HG03066 (cell line): ENCODE measurements around the gene CDC7.

ENCODE experiments used
- ATAC-seq: cut with Tn5 transposase; IDR thresholded peaks from one replicate; pipeline ENCODE4 v1.9.1; 2021; ENCODE audit warnings: low read depth; ENCODE audit not compliant: unreplicated experiment

CDC7 gene

GRCh38 chr1:91546301-91546581 is 45.6 kb downstream of the CDC7 start:
- no peak for ATAC-seq

DNA sequence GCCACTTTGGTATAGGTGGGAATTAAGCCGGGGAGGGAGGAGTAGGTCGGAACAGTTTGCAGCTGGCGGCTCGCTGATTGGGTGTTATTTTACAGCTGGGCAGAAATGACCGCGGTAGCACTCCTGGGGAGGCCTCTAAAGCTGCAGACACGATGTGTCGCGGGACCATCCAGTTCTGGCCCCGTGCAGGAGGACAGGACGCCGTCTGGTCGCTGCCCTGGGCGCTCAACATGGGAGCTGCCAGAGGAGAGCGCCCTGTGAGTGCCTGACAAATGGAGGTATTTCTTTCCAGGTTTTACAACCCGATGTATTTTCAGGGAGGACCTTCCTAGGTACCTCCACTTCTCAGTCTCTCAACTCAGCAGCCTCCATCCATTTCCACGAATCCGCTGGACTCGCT is 46.2 kb downstream of the CDC7 start:
- no peak for ATAC-seq

GRCh38 chr1:91548376-91549040 is 47.9 kb downstream of the CDC7 start:
- ATAC-seq, result no peak

DNA sequence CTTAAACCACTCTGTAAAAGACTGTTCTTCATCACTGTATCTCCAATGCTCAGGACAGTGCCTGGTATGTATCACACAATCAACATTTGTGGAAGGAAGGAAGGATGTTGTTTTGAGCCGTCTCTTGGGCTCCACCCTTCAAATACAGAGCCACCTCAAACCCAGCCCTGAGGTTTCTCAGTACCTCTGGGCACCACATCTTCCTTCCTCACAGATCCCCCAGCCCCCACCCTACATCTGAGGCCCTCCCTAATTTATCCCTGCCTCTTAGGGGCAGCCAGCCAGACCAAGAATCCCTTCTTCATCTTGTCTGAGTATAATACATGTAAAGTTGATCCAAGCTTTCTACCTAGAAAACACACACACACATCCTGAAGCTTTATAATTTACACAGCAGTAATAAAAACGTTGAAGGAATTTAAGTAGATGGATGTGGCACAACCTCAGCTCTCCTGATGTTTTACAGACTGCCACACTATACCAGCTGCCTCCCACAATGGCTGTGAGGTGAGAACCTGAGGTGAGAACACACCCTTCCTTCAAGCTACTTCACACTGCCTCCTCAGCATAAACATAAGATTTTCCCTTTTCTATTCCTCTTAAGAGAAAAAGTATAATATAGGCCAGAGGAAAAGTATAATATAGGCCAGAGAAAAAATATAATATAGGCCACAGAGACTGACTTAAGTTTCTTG is 48.5 kb downstream of the CDC7 start:
- ATAC-seq, result no peak

DNA sequence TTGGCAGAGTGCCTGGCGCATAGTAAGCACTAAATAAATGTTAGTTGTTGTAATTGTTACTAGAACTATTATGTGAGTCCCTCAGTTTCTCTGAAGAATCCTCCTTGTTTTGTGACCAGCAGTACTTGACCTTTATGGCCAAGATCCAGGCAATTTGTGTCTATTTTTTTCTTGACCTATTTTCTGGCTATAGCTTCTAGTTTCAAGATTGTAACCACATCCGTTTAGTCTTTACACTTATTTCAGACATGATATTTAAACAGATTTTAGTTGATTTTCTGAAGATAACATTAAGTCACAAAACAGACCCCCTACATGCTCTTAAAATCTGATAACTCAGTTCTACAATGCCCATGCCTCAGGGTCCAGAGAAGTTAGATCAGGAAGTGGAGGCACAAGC is 50.3 kb downstream of the CDC7 start:
- no peak for ATAC-seq

- no peak for ATAC-seq
Measured at GRCh38 chr1:91552091-91552490, 51.4 kb downstream of the CDC7 start.

GRCh38 chr1:91552596-91552995 is 51.9 kb downstream of the CDC7 start:
- no peak for ATAC-seq

GRCh38 chr1:91553177-91553591 is 52.5 kb downstream of the CDC7 start:
- ATAC-seq, result no peak

DNA sequence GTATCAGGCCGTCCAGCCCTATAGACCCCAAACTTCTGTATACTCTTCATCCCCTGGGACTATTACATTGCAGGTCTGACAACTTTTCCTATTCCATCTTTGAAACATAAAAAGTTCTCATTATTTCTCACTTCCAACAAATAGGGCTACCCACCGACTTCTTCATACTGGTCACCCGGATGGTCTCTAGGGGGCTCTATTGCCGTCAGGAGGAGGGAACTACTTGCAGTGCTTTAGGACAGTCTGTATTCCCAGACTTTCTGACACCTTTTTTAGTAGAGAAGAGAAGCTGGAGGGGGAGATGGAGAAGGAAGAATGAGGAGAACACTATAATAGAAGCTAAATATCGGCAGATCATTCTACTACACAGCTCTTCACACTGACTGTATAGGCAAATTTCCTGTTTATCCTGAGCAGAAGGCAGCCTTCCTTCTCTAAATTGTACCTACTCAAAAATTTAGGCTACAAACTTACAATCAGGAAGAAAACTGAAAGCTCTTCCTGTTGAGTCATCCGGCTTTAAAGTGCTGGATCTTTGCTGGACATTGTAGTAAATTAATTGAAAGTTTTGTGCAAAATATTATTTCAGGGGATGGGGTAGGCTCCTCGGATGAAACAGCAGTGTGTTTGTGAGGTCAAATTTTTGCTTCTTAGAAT is 54.6 kb downstream of the CDC7 start:
- no peak for ATAC-seq

- ATAC-seq, result no peak
Measured at GRCh38 chr1:91555821-91556531, 55.3 kb downstream of the CDC7 start.

- ATAC-seq, result no peak
Measured at GRCh38 chr1:91556556-91556955, 55.9 kb downstream of the CDC7 start.

- ATAC-seq, result no peak
Measured at GRCh38 chr1:91557039-91557690, 56.5 kb downstream of the CDC7 start.

DNA sequence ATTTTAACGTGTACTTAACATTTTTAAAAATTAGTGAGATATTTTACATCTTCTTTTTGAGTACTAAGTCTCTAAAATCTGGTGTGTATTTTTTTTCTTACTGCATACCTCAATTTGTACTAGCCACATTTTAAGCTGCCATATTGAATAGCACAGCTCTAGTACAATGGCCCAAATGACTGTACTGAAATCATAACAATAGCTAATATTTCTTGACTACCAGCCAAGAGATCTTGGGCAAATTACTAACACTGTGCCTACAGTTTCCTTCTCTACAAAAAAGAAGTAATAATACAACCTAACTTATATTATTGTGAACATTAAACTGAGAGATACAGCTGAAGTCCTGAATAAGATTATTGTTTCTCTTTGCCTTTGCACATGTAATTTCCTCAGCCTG is 57.2 kb downstream of the CDC7 start:
- no peak for ATAC-seq

- ATAC-seq, result no peak
Measured at GRCh38 chr1:91559046-91559750, 58.5 kb downstream of the CDC7 start.

DNA sequence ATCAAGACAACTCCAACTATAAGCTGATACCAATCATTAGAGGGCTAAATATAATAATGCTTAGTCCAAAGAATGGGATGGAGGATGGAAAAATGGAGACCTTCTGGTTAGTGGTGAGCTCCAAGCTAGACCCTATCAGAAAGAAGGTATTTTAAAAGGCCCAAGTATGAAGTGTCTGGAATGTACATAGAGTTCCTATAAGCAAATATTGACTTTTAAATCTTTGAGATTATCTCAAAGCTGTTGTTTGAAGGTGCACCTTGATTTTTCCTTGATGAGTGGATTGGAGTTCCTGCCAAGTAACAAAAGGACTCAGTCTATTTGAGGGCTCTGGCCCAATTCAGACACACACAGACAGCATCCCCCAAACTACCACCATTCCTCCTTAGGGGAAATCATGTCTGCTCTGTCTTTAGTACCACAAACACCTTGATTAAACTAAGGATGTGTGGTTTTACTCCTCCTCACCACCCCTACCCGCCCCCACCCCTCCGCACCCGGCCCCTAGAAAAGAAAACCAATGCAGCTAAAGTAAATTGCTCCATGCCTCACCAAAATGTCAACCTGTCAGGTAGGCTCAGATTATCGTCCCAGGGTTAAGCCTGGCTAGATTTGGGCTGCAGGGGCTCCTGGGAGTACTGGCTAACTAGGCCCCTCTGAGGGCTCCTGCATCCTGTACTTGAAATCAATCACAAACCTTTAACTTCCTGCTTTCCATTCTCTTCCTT is 59.4 kb downstream of the CDC7 start:
- no peak for ATAC-seq

DNA sequence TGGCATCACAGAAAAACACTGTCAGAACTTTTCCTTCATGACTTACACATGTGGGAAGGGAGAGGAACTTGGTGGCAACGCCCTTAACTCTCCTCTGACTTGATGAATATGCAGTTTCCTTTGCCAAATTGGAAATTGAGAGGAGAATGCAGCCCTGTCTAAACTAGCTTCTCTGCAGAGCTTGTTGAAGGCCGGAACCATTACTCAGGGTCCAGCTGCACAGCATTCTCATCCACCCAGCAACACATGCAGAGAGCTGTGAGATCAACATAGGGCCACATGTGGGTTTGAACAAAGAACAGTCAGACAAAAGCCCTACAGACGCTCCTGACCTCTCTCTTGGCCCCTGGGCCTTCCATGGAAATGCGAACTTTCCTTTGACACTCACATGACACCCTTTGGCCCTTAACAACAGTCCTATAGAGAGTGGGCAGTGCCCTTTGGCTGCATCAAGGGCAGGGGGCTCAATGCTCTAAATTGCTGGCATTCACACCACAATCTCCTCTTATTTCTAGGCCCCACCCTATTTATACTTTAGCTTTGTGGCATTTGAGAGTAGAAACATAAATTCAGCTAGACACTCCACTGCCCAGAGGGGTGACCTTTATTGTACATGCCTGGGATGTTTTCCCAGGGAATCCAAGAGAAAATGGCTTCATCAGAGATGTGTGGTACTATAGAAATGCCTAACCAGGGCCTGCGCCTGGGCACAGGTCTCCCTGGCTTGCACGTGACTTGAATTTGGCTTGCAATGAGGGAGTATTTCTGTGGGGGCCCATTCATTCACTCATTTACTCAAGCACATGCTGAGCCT is 64.4 kb downstream of the CDC7 start:
- ATAC-seq, result no peak

DNA sequence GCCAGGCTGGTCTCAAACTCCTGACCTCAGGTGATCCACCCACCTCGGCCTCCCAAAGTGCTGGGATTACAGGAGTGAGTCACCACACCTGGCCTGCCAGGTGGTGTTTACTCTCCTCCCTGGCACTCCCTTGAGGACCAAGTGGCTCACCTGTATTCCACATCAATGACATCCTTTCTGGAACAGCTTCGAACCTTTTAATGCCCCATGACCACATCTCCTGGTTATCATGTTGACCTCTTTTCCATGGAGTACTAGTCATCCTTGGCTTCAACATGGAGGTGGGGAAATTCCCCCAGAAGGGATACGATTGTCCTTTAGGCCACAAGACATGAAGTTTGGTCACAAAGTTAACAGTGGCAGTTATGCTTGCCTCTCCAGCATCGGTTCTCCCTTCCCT is 66.9 kb downstream of the CDC7 start:
- no peak for ATAC-seq

- no peak for ATAC-seq
Measured at GRCh38 chr1:91568261-91568660, 67.6 kb downstream of the CDC7 start.
